Neutrophil (primary cell): ENCODE measurements around the gene SLC26A3.

Source experiments
- H3K27ac ChIP-seq: fragments of 200-600 bp; sonication (generic); 2 replicates; pipeline ENCODE4 v1.5.1; 2016; ENCODE audit warnings: mild to moderate bottlenecking, moderate library complexity
- H3K27me3 ChIP-seq: fragments of 200-600 bp; sonication (generic); 2 replicates; pipeline ENCODE4 v1.6.0; 2016; ENCODE audit warnings: mild to moderate bottlenecking
- H3K36me3 ChIP-seq: fragments of 200-600 bp; sonication (generic); 2 replicates; pipeline ENCODE4 v1.5.1; 2017
- H3K4me1 ChIP-seq, 2 experiments: fragments of 200-600 bp in 1 of 2; sonication (generic) in 1 of 2; 1 replicate in 1 of 2; 2 replicates in 1 of 2; pipeline versions ENCODE4 v1.5.1 to v1.6.1; 2013 to 2016; ENCODE audit warnings: low read depth in 1 of 2, low read length in 1 of 2, mild to moderate bottlenecking in 1 of 2, moderate library complexity in 1 of 2; ENCODE audit not compliant: control insufficient read depth in 1 of 2, insufficient read depth in 1 of 2
- H3K4me3 ChIP-seq, 2 experiments: fragments of 200-600 bp in 1 of 2; sonication (generic) in 1 of 2; 1 replicate in 1 of 2; 2 replicates in 1 of 2; pipeline ENCODE4 v1.5.1; 2013 to 2016; ENCODE audit warnings: low read depth in 1 of 2, low read length in 1 of 2, mild to moderate bottlenecking in 1 of 2, moderate library complexity in 1 of 2
- H3K9me3 ChIP-seq: fragments of 200-600 bp; sonication (generic); 2 replicates; pipeline ENCODE4 v1.5.1; 2016
- TF ChIP-seq, protein P1 (sequence below): fragments of 200-600 bp; sonication (generic); IDR thresholded peaks from 2 replicates; pipeline ENCODE4 v1.5.1; 2016; ENCODE audit warnings: antibody characterized with exemption

Gene SLC26A3

DNA sequence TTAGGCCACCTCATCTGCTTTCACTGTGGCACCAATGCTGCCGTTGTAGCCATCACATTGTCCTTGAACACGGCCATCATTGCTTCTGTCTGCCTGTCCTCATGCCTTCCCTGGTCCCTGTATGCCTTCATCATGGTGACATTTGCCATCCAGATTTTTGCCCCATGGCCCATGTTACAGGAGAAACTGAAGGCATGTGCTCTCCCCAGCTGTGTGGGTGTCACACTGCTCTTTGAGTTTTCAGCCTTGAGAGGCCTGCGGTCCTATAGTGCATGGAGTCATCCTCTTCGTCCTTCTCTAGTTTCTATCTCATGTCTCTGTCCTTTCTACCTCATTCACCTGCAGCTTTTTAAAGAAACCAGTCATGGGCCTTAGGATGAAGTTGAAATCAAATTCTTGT is 6.2 kb upstream of the SLC26A3 start:
- no peaks in the 10 kb centered on the region for H3K9me3 ChIP-seq
- TF ChIP-seq, protein P1, sequence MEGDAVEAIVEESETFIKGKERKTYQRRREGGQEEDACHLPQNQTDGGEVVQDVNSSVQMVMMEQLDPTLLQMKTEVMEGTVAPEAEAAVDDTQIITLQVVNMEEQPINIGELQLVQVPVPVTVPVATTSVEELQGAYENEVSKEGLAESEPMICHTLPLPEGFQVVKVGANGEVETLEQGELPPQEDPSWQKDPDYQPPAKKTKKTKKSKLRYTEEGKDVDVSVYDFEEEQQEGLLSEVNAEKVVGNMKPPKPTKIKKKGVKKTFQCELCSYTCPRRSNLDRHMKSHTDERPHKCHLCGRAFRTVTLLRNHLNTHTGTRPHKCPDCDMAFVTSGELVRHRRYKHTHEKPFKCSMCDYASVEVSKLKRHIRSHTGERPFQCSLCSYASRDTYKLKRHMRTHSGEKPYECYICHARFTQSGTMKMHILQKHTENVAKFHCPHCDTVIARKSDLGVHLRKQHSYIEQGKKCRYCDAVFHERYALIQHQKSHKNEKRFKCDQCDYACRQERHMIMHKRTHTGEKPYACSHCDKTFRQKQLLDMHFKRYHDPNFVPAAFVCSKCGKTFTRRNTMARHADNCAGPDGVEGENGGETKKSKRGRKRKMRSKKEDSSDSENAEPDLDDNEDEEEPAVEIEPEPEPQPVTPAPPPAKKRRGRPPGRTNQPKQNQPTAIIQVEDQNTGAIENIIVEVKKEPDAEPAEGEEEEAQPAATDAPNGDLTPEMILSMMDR, result no peak

DNA sequence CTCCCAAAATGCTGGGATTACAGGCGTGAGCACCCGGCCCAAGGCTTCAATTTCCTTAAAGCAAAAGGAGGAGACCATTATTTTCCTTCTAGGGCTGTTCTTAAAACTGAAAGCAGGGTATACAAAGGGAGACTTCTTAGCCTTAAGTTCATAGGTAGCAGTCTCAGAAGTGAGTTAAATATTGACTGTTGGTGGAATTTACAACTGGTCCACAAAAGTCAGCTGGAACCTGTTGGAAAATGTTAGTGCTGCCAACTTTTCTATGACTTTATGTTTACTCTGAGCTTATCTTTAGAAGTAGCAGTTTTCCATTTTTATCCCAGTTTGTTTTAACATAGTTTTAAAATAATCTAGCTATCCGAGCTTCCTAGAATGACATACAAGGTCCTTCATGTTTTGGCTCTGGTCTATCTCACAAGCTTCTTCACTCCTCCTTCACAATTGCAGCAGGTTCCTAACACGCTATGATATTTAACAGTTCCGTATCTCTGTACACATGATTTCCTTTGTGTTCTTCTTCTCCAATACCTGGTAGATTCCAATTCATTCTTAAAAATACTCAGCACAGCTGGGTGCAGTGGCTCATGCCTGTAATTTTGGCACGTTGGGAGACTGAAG is 3.3 kb downstream of the SLC26A3 start:
- Histone ChIP-seq H3K9me3 (no peaks in the 10 kb centered on the region), H3K27ac (no peak overlapping the region), H3K4me1 (no peaks in the 10 kb centered on the region), H3K27me3 (peaks cover 6% of the 10 kb centered on the region), H3K36me3 (no peaks in the 10 kb centered on the region), H3K4me3 (no peak overlapping the region)
- TF ChIP-seq, protein P1, result no peak

More for the DNA sequence above, 6.2 kb upstream of the SLC26A3 start:
- Histone ChIP-seq H3K4me3 (no peak overlapping the region), H3K27ac (no peak overlapping the region), H3K27me3 (no peaks in the 10 kb centered on the region), H3K36me3 (no peaks in the 10 kb centered on the region), H3K4me1 (no peaks in the 10 kb centered on the region)

DNA sequence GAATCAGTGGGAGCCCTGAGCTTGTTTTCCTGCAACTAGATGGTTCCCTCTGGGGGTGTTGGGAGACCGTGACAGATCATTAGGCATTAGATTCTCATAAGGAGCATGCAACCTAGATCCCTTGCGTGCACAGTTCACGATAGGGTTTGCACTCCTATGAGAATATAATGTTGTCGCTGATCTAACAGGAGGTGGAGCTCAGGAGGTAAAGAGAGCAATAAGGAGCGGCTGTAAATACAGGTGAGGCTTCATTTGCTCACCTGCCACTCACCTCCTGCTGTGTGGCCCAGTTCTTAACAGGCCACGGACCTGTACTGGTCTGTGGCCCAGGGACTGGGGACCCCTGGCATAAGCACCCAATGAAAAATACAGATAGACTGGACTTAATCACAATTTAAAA is 10.7 kb downstream of the SLC26A3 start:
- Histone ChIP-seq H3K4me3 (no peak overlapping the region), H3K36me3 (no peaks in the 10 kb centered on the region), H3K9me3 (no peaks in the 10 kb centered on the region), H3K27me3 (peaks cover 7% of the 10 kb centered on the region), H3K4me1 (no peaks in the 10 kb centered on the region), H3K27ac (no peak overlapping the region)
- TF ChIP-seq, protein P1, result no peak

DNA sequence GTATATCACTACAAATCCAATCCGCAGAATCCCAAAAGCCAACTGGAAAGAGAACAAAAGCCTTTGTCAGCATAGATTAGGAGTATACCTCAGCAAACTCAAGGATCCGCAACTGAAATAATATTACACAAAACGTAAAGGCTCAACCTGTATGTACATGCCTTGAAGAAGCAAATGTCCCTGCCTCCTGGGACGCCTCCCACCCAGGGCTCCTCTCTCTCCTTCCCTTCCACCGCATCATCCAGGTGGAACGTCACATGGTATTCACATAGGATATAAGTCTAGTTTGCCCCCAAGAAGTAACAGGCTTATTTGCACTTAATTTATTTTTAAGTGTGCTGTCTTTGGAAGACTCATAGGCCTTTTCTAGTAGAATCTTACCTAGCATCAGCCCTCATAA is 13.4 kb downstream of the SLC26A3 start:
- Histone ChIP-seq H3K4me1 (no peaks in the 10 kb centered on the region), H3K36me3 (no peaks in the 10 kb centered on the region), H3K27me3 (peaks cover 7% of the 10 kb centered on the region), H3K4me3 (no peak overlapping the region), H3K27ac (no peak overlapping the region), H3K9me3 (no peaks in the 10 kb centered on the region)
- TF ChIP-seq, protein P1, result no peak

DNA sequence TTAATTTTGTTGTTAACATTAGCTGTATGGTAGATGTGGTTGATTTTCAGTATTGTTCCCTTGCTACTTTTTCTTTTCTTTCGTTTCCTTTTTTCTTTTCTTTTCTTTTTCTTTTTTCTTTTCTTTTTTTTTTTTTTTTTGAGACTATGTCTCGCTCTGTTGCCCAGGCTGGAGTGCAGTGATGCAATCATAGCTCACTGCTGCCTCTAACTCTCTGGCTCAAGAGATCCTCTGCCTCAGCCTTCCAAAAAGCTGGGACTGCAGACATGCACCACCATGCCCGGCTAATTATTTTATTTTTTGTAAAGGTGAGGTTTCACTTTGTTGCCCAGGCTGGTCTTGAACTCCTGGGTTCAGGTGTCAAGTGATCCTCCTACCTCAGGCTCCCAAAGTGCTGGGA is 14.4 kb downstream of the SLC26A3 start:
- Histone ChIP-seq H3K36me3 (no peaks in the 10 kb centered on the region), H3K4me3 (no peak overlapping the region), H3K27me3 (no peaks in the 10 kb centered on the region), H3K4me1 (no peaks in the 10 kb centered on the region), H3K9me3 (no peaks in the 10 kb centered on the region), H3K27ac (no peak overlapping the region)
- TF ChIP-seq, protein P1, result no peak
